Smooth muscle cell (in vitro differentiated cells): ENCODE data around the gene CHIC2. TPM values are rescaled to one million over a fixed set of nuclear protein-coding genes. Genes with fewer than 3 reads are reported as not detected.
"Not testable (repeated sequence)": the region's sequence is repeated elsewhere in the genome, so short reads cannot be mapped to it uniquely, and the experiment has no call there.

ENCODE experiments used
- DNase-seq: peaks from one replicate; lab custom pipeline; 2025; ENCODE audit not compliant: unreplicated experiment; lab: John Stamatoyannopoulos, UW
- H2AFZ ChIP-seq: fragments of 200-600 bp; sonication (generic); 2 replicates; pipeline ENCODE4 v1.6.0; 2016; ENCODE audit warnings: antibody characterized with exemption, low read depth, mild to moderate bottlenecking
- H3F3A ChIP-seq: fragments of 200-600 bp; sonication (generic); 2 replicates; pipeline ENCODE4 v1.6.0; 2017; ENCODE audit warnings: antibody characterized with exemption, low read depth
- H3K27ac ChIP-seq: fragments of 200-600 bp; sonication (generic); 2 replicates; pipeline ENCODE4 v1.5.1; 2016; ENCODE audit warnings: low read depth, mild to moderate bottlenecking
- H3K27me3 ChIP-seq: fragments of 200-600 bp; sonication (generic); 2 replicates; pipeline ENCODE4 v1.6.1; 2016; ENCODE audit warnings: low read depth, mild to moderate bottlenecking
- H3K36me3 ChIP-seq: fragments of 200-600 bp; sonication (generic); 2 replicates; pipeline ENCODE4 v1.5.1; 2016; ENCODE audit warnings: low read depth
- H3K4me1 ChIP-seq: fragments of 200-600 bp; sonication (generic); 2 replicates; pipeline ENCODE4 v1.5.1; 2016; ENCODE audit warnings: low read depth
- H3K4me2 ChIP-seq: fragments of 200-600 bp; sonication (generic); 2 replicates; pipeline ENCODE4 v1.6.0; 2016; ENCODE audit warnings: mild to moderate bottlenecking
- H3K4me3 ChIP-seq: fragments of 200-600 bp; sonication (generic); 2 replicates; pipeline ENCODE4 v1.5.1; 2016; ENCODE audit warnings: mild to moderate bottlenecking
- H3K79me2 ChIP-seq: fragments of 200-600 bp; sonication (generic); 2 replicates; pipeline ENCODE4 v1.6.0; 2016; ENCODE audit warnings: low read depth, mild to moderate bottlenecking
- H3K9ac ChIP-seq: fragments of 200-600 bp; sonication (generic); 2 replicates; pipeline ENCODE4 v1.6.0; 2016; ENCODE audit warnings: low read depth
- H3K9me3 ChIP-seq: fragments of 200-600 bp; sonication (generic); replicated peaks from 2 replicates; pipeline ENCODE4 v1.5.1; 2016; ENCODE audit warnings: low read depth
- H4K20me1 ChIP-seq: fragments of 200-600 bp; sonication (generic); 2 replicates; pipeline ENCODE4 v1.6.0; 2016; ENCODE audit warnings: low read depth
- WGBS: methylation state at CpG from one replicate; pipeline ENCODE4 v1.1.7; 2016; ENCODE audit warnings: low lambda C conversion rate; 5-methylcytosine and 5-hydroxymethylcytosine counted together
- polyA plus RNA-seq: library from polyadenylated mRNA; unstranded; fragments of >200 nt; fragmentation: Nextera tagmentation; extraction: Ambion mirVana; gene quantifications from 2 replicates; pipeline ENCODE4 v1.2.1, GENCODE V29; 2016
- total RNA-seq: library from RNA; depleted of rRNA; stranded (reverse); fragments of >200 nt; gene quantifications from 2 replicates; pipeline ENCODE4 v1.2.3, GENCODE V29; 2014
- TF ChIP-seq, protein P1 (sequence below): fragments of 200-600 bp; sonication (generic); IDR thresholded peaks from 2 replicates; pipeline ENCODE4 v1.5.1; 2017; ENCODE audit warnings: borderline replicate concordance, mild to moderate bottlenecking, antibody characterized with exemption; ENCODE audit not compliant: insufficient read depth, poor library complexity, severe bottlenecking

The CHIC2 gene
- total RNA-seq, result 61.0 and 61.4 TPM in 2 replicates
- polyA plus RNA-seq, result 52.2 and 57.0 TPM in 2 replicates

DNA sequence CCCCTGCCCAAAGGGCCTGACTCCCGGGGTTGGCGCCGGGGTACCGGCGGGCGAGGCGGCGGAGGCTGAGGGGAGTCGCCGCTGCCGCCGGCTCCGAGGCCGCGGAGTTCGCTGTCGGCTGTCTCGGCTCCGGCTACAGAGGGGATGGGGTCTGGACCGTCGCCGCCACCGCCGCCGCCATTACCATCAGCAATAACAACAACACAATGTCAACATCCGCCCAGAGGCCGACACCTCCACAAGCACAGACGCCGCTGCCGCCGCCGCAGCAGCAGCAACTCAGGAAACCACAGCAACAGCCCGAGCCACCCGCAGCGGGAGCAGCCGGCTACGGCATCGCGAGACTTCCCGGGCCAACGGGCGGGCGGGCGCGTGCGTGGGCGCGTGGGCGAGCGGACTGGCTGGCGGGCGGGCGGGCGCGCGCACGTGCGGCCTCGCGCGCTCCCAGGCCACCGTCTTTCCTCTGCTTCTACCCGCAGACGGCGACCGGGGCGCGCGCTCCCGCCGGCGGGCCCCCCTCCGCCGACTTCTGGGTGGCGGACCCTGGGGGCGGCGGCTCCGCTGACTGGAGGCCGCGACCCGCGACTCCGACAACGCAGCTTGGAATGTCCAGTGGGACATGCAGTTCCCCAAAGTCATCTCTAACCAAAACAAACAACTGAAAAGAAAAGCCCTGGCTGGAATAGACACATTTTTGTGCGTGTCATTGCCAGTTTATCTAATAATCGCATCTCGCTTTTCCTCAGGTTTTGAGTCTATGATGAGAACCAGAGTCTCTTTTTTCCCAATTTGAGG, at the start of gene CHIC2:
Gene CHIC2, minus strand, starts transcription at position 289 of the 795 bp plus-strand sequence. CDS start 305 bp downstream, outside the sequence.
- Histone ChIP-seq H3F3A (peaks cover 13% of the 10 kb centered on the region), H3K4me1 (peaks cover 36% of the 10 kb centered on the region), H3K4me3 (peak within 1 kb of the TSS; percentile 96), H3K9ac (peak within 1 kb of the TSS; percentile 99), H3K4me2 (peak within 1 kb of the TSS; percentile 89), H3K9me3 (no peaks in the 10 kb centered on the region), H2AFZ (peak within 1 kb of the TSS; percentile 94), H3K36me3 (no peaks in the 10 kb centered on the region), H4K20me1 (peaks cover 39% of the 10 kb centered on the region), H3K27ac (peak within 1 kb of the TSS; percentile 99), H3K79me2 (peaks cover 48% of the 10 kb centered on the region), H3K27me3 (no peaks in the 10 kb centered on the region)
- TF ChIP-seq, protein P1, sequence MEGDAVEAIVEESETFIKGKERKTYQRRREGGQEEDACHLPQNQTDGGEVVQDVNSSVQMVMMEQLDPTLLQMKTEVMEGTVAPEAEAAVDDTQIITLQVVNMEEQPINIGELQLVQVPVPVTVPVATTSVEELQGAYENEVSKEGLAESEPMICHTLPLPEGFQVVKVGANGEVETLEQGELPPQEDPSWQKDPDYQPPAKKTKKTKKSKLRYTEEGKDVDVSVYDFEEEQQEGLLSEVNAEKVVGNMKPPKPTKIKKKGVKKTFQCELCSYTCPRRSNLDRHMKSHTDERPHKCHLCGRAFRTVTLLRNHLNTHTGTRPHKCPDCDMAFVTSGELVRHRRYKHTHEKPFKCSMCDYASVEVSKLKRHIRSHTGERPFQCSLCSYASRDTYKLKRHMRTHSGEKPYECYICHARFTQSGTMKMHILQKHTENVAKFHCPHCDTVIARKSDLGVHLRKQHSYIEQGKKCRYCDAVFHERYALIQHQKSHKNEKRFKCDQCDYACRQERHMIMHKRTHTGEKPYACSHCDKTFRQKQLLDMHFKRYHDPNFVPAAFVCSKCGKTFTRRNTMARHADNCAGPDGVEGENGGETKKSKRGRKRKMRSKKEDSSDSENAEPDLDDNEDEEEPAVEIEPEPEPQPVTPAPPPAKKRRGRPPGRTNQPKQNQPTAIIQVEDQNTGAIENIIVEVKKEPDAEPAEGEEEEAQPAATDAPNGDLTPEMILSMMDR, result no peak
- peak; percentile 84 for DNase-seq
- 2% methylated on average over 51 of the region's 87 CpGs for WGBS

DNA sequence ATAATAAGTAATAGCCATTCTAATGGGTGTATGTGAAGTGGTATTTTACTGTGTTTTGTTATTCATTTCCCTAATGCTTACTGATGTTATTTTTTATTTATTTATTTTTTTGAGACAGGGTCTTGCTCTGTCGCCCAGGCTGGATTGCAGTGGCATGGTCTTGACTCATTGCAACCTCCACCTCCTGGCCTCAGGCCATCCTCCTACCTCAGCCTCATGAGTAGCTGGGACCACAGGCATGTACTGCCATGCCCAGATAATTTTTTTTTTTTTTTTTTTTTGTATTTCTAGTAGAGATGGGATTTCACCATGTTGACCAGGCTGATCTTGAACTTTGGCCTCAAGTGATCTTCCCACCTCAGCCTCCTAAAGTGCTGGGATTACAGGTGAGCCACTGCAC, 48.8 kb upstream of the CHIC2 start:
- H2AFZ ChIP-seq, DNase-seq, H3K36me3 ChIP-seq, H3K9me3 ChIP-seq, H3K4me3 ChIP-seq, H3K4me2 ChIP-seq, H3K27ac ChIP-seq, H3F3A ChIP-seq, H3K79me2 ChIP-seq, H4K20me1 ChIP-seq, H3K9ac ChIP-seq: not testable (repeated sequence)
- Histone ChIP-seq H3K27me3 (peaks cover 48% of the 10 kb centered on the region), H3K4me1 (peaks cover 18% of the 10 kb centered on the region)
- 92% methylated on average over 1 of the region's 1 CpG for WGBS

DNA sequence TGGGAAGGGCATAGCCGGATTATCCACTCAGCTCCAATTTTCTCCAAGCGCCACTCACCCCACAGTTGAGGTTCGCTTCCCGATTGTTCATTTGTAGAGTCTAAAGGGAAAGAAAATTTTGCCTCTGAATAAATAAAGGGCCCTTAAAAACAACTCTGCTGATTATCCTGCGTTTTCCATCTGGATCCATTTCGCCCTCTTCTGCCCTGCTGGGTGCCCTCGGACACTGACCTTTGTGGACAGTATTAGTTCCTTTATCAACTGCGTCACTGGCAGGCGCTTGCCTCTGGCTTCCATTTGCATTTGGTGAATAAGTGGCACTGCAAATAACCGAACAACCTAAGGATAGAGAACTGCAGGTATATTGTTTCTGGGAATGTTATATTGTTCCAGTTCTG, 45.6 kb upstream of the CHIC2 start:
- DNase-seq, result no peak
- no peaks in the 10 kb centered on the region for H3K79me2 ChIP-seq
- H3F3A ChIP-seq, result no peaks in the 10 kb centered on the region
- H3K4me1 ChIP-seq, result peaks cover 21% of the 10 kb centered on the region
- TF ChIP-seq, protein P1, result no peak
- no peak overlapping the region for H3K9ac ChIP-seq
- H3K27ac ChIP-seq, result no peak overlapping the region
- H3K4me2 ChIP-seq, result peak overlapping the region; percentile 84
- peak overlapping the region; percentile 34 for H3K4me3 ChIP-seq
- 12% methylated on average over 10 of the region's 10 CpGs for WGBS
- peak overlapping the region; percentile 75 for H2AFZ ChIP-seq
- no peaks in the 10 kb centered on the region for H3K9me3 ChIP-seq
- peaks cover 80% of the 10 kb centered on the region for H3K27me3 ChIP-seq
- no peaks in the 10 kb centered on the region for H3K36me3 ChIP-seq
- no peaks in the 10 kb centered on the region for H4K20me1 ChIP-seq

DNA sequence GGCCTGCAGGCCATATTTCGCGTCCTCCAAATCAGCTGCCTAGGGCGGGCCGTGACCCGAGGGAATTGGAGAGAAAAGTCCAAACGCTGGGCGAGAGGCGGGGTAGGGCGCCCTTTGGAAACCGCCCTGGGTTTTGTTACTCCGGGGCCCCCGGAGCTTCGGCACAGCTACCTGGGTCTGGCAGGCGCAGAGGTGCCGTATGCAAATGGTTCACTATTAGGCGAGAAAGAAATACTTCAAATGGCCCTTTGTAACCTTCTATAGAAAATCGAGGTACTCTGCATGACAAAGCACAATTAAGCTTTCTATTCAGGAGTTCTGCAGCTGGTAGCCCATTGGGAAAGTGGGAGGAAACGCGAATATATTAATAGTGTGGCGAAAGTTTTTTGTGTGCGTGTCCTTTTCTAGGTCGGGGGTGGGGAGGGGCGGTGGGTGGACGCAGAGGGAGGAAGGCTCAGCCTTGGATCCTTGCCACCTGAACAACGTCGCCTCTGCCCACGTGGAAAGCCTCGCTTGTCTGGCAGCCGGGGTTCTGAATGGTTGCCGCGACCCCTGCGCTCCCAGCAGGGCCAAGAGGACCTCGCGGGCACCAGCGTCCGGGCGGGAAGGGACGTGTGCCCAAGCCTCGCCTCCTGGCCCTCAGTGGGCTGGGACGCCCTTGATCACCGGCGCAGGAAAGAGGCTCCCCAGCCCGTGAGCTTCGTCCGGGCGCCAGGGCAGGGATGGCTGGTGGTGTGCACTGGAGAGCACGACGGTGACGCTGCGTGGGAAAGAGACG, 45.0 kb upstream of the CHIC2 start:
- Histone ChIP-seq H3F3A (no peaks in the 10 kb centered on the region), H3K79me2 (no peaks in the 10 kb centered on the region), H2AFZ (peak overlapping the region; percentile 75), H3K4me2 (peak overlapping the region; percentile 84), H3K4me1 (peaks cover 21% of the 10 kb centered on the region), H3K27ac (no peak overlapping the region), H3K9me3 (no peaks in the 10 kb centered on the region), H4K20me1 (no peaks in the 10 kb centered on the region), H3K9ac (no peak overlapping the region), H3K36me3 (no peaks in the 10 kb centered on the region), H3K4me3 (peak overlapping the region; percentile 34), H3K27me3 (peaks cover 85% of the 10 kb centered on the region)
- DNase-seq, result no peak
- TF ChIP-seq, protein P1, result no peak
- 9% methylated on average over 50 of the region's 51 CpGs for WGBS
